HG03558 (cell line): ENCODE measurements around the gene SETMAR.
"Not testable (repeated sequence)": the region's sequence is repeated elsewhere in the genome, so short reads cannot be mapped to it uniquely, and the experiment has no call there.

Source experiments
- ATAC-seq: cut with Tn5 transposase; IDR thresholded peaks from one replicate; pipeline ENCODE4 v1.9.1; 2021; ENCODE audit warnings: moderate number of reproducible peaks; ENCODE audit not compliant: unreplicated experiment; ENCODE audit errors: extremely low read depth

The SETMAR gene

DNA sequence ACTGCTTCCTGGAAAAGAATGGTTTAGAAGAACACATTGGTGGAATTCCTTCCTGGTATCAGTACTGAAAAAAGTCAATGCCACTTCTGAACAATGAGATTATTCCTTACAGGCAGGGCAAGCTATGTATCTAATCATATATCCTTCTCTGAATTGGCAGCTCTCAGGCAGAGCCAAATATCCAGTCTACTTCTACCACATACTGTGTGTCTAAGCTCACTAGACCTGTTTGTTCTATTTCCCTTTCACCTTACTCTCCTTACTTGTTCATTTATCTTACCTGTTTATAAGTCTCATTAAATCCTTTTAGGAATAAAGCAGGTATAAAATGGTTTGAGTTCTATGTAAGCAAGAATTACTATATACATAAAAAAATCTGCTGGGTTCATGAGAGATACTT lies 8.3 kb downstream of the SETMAR start:
- no peak for ATAC-seq

DNA sequence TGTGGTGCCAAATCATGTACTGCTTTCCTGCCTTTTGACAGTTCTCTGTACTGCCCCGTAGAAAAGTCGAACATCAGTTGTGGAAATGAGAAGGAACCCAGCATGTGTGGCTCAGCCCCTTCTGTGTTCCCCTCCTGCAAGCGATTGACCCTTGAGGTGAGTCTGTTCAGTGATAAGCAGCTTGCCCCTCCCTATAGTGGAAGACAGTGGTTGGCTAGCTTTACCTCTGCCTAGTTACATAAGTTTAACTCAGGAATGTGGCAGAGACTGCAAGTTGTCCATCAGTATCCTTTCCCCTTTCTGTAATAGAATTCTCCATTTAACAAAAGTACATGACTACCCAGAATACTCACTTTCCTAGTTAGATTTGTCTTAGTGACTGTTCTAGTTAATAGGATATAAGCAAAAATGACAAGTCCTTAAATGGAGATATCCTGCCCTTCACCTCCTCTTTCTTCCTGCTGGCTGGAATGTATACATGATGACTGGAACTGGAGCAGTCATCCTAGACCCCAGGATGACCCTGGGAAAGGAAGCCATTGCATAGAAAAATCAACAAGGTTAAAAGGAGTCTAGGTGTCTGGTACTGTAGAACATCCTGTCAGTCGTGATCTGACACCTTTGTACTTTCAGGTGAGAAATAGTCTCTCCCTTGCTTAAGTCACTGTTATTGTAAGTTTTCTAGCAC lies 10.6 kb downstream of the SETMAR start:
- no peak for ATAC-seq

DNA sequence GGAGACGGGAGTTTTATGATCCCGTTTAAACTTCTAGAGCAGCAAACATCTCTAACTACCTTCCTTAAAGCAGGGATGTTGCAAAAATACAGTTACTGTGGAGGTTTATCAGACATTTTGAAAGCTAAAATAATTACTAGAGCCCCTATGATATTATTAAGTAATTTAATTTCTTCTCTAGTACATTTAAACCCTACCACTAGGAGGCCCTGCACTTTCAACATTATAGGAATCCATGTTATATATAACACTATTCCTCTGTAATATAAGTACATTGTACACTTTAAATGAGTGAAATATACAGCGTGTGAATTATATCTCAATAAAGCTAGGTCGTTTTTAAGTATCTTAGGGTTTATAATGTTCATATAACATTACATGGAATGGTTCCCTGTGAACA lies 11.5 kb downstream of the SETMAR start:
- ATAC-seq, result no peak

GRCh38 chr3:4320096-4320911 lies 17.1 kb downstream of the SETMAR start:
- no peak for ATAC-seq

- no peak for ATAC-seq
These were observed 18.6 kb downstream of the SETMAR start for GRCh38 chr3:4321732-4322131.

GRCh38 chr3:4322635-4323034 lies 19.5 kb downstream of the SETMAR start:
- ATAC-seq, result no peak

- ATAC-seq, result no peak
These were observed 20.3 kb downstream of the SETMAR start for GRCh38 chr3:4323246-4324027.

GRCh38 chr3:4326868-4327267 lies 23.7 kb downstream of the SETMAR start:
- no peak for ATAC-seq

DNA sequence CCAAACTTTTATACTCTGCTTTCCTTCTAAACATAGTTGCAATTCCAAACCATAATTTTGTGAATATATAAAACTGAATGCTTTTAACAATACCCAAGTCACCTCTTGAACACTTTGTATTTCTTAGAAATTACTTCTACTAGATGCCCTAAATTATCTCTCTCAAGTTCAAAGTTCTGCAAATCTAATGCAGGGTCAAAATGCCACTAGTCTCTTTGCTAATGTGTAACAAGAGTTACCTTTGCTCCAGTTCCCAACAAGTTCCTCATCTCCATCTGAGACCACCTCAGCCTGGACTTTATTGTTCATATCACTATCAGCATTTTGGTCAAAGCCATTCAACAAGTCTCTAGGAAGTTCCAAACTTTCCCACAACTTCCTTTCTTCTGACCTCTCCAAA lies 26.6 kb downstream of the SETMAR start:
- ATAC-seq, result not testable (repeated sequence)

- ATAC-seq, result no peak
These were observed 28.9 kb downstream of the SETMAR start for GRCh38 chr3:4332111-4332510.

- no peak for ATAC-seq
These were observed 29.4 kb downstream of the SETMAR start for GRCh38 chr3:4332574-4332973.

DNA sequence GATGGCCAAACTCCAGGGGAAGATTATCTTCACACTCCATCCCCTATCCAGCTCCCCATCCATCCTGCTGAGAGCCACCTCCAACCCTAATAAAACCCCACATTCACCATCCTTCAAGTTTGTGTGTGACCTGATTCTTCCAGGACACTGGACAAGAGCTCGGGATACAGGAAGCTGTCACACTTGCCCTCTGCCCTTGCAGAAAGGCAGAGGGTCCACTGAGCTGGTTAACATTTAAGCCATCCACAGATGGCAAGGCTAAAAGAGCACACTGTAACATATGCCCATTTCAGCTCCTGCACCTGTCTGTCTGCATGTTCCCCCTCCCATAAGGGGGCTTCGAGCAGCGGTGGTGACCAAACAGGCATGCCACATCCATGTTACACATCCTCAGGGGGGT lies 29.8 kb downstream of the SETMAR start:
- ATAC-seq, result no peak

GRCh38 chr3:4334548-4334947 lies 31.4 kb downstream of the SETMAR start:
- no peak for ATAC-seq

DNA sequence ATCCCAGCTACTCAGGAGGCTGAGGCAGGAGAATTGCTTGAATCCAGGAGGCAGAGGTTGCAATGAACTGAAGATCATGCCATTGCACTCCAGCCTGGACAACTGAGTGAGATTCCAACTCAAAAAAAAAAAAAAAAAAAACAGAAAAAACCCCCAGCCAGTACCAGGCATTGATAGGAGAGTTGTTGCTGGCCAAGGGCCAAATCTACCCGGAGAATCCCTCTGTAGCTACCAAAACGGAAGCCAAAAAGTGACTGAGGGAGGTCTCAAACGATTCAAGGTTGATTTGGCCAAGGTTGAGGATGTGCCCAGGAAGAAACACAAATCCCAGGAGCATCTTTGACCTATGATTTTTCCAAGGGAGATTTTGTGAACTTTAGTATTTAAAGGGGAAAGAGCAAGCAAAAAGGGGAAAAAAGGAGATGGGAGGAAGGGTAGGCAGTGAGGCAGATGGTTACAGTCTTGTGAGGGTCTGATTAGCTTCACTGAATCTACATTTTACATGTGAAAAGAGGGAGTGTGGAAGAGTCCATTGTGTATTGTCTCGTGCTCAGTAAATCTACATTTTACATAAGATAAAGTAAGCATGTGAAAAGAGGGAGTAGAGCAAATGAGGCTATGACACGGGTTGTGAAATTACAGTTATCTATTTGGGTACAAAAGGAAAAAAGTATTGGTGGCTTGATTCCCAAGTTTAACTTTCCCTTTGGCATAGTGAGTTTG lies 32.8 kb downstream of the SETMAR start:
- ATAC-seq, result no peak

- ATAC-seq, result no peak
These were observed 33.8 kb downstream of the SETMAR start for GRCh38 chr3:4336850-4337546.

- ATAC-seq, result no peak
These were observed 35.6 kb downstream of the SETMAR start for GRCh38 chr3:4338751-4339150.

- no peak for ATAC-seq
These were observed 36.9 kb downstream of the SETMAR start for GRCh38 chr3:4340077-4340410.

DNA sequence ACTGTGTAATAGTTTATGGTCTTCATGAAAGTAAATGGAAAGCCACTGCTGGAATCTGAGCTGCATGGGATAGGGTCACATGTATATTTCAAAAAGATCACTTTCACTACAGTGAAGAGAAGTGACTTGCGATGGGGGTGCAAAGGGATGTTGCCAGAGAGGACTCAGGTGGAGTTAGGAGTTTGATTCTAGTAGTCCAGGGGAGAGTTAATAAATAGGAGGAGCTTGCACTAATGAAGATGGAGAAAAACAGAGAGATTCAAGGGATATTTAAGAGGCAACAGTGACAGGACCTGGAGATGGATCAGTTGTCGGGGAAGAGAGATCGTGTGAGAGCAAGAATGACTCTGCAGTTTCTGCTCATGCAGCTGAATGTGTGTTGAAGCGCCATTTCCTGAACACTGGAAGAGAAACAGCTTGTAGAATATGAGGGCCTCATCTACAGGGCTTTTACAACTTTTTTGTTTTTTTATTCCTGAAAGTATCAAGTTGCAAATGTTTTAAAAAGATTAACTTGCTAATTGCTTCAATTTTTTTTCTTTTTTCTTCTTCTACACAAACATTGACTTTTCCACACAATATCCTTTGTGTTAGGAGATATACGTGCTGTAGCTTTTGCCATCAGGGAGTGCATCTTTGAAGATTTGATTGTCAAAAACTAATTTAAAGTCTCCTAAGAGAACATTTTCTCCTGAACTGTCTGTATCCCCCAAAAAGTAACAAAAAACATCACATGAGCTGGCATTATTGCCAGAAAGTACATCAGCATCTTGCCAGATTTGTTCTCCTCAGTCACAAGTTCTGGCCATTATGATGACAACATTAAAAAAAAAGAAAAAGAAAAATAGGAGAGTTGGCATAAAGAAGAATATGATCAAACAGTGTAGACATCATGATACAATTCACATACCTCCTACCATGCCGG lies 37.5 kb downstream of the SETMAR start:
- ATAC-seq, result no peak

DNA sequence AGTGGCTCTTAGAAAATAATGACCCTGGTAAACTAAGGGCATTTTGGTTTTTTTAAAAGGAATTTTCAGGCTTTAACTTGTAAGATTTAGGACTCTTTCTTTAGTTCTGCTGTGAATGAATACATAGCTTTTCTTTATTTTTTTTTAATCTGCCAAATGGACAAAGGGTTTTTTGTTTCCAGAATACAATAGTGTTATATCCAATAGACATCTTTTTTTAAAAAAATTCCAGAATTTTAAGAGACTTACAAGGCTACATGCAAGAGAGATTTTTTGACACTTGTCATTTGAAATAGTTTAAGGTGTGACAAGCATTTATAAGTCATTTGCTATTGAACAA lies 38.1 kb downstream of the SETMAR start:
- ATAC-seq, result no peak
